Right lobe of liver (tissue), 6 donors: ENCODE measurements around the gene SIPA1. TPM values are rescaled to one million over a fixed set of nuclear protein-coding genes. Genes with fewer than 3 reads are reported as not detected.

ENCODE experiments used
- ATAC-seq, 4 donors: fragments of 200-7000 bp; cut with Tn5 transposase; one replicate each; pipeline ENCODE4 v1.9.1; 2020; ENCODE audit warnings: mild to moderate bottlenecking in 4 of 4, moderate library complexity in 4 of 4
- DNase-seq, 3 donors: peaks; one replicate each; pipeline ENCODE4 v3.0.0-alpha.2; 2020
- H3K27ac ChIP-seq, 3 donors: fragments of 200-600 bp; one replicate each; pipeline ENCODE4 v1.8.0; 2022
- H3K27me3 ChIP-seq, 2 donors: fragments of 200-600 bp; one replicate each; pipeline ENCODE4 v1.8.0; 2022
- H3K36me3 ChIP-seq, 4 donors: fragments of 200-600 bp; sonication (generic) in 1 of 4; one replicate each; pipeline versions ENCODE4 v1.5.1 to v1.8.0; 2017 to 2022; ENCODE audit warnings: control low read depth in 1 of 4
- H3K4me1 ChIP-seq, 4 donors: fragments of 200-600 bp; sonication (generic) in 1 of 4; one replicate each; pipeline versions ENCODE4 v1.5.1 to v1.8.0; 2017 to 2022; ENCODE audit warnings: control low read depth in 1 of 4
- H3K4me3 ChIP-seq, 3 donors: fragments of 200-600 bp; one replicate each; pipeline ENCODE4 v1.8.0; 2022
- H3K9me3 ChIP-seq, 4 donors: fragments of 200-600 bp; sonication (generic) in 1 of 4; one replicate each; pipeline versions ENCODE4 v1.5.1 to v1.8.0; 2017 to 2022; ENCODE audit warnings: control low read depth in 1 of 4
- POLR2A ChIP-seq: fragments of 450-650 bp; IDR thresholded peaks from one replicate; pipeline ENCODE4 v1.6.1; 2017; ENCODE audit warnings: antibody characterized with exemption, mild to moderate bottlenecking
- whole genome bisulfite sequencing: methylation state at CpG from one replicate; pipeline ENCODE4 v1.1.6; 2018; ENCODE audit warnings: low coverage, low lambda C conversion rate; ENCODE audit not compliant: insufficient coverage; ENCODE audit errors: missing lambda C conversion rate; 5-methylcytosine and 5-hydroxymethylcytosine counted together
- intact Hi-C, 2 donors: fragments of 100-400 bp; cut with DNase I; formaldehyde crosslinking; loops; one replicate each; pipeline versions ENCODE4 v1.11.2 to v1.14.1; 2022
- total RNA-seq, 6 experiments: library from RNA; depleted of rRNA in 2 of 6; stranded (reverse); fragments of >200 nt in 2 of 6; fragmentation: NEBNext Ultra II Directional in 3 of 6; extraction: Animal tissue kit (Norgen Biotek cat#: 25700) in 3 of 6; gene quantifications; one replicate each; pipeline versions ENCODE4 v1.1.0 to v1.2.4, GENCODE V29; 2016 to 2023
- TF ChIP-seq, protein P1 (sequence below), 4 donors: fragments of 200-600 bp in 3 of 4; fragments of 450-650 bp in 1 of 4; IDR thresholded peaks; one replicate each; pipeline versions ENCODE4 v1.5.1 to v1.8.0; 2016 to 2022; ENCODE audit warnings: antibody characterized with exemption in 4 of 4, mild to moderate bottlenecking in 2 of 4
- donor health status: DM: no; HTN: yes; CAD: no.
- donor health status: DM: no; HTN: no; CAD: no.
- donor health status: DM: no; HTN: no; CAD: no.
- donor health status: DM: no; HTN: yes; CAD: no.
- donor health status: DM: no; HTN: yes; CAD: no.

Gene SIPA1
- total RNA-seq, 6 experiments from 2014 or later, result 21.1 to 34.1 (median 25.3) TPM

DNA sequence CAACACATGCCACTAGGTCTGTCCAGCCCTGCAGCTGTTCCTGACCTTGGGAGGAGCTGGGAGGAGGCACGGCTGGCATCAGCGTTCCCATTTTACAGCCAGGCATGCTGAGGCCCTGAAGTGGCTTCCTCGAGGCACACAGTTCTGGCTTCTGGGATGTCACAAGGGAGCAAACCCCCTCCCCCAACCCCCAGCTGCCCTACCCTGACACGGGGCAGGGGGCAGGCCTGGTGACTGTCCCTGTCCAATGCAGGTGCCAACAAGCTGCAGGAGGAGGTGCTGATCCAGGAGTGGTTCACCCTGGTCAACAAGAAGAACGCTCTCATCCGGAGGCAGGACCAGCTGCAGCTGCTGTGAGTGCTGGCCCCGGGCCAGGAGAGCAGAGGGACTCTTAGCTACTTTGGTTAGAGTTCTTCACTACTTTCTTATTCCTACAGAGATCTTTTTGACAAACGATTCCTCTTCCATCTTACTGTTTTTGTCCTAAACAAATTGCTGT is 47.6 kb upstream of the SIPA1 start:
- 66% methylated on average over 5 of the region's 8 CpGs for WGBS
- Histone ChIP-seq H3K4me3 (no peak overlapping the region), H3K4me1 (no peaks in the 10 kb centered on the region), H3K27ac (no peak overlapping the region), H3K27me3 (no peaks in the 10 kb centered on the region), H3K9me3 (no peaks in the 10 kb centered on the region), H3K36me3 (no peaks in the 10 kb centered on the region)
- TF ChIP-seq, protein P1, sequence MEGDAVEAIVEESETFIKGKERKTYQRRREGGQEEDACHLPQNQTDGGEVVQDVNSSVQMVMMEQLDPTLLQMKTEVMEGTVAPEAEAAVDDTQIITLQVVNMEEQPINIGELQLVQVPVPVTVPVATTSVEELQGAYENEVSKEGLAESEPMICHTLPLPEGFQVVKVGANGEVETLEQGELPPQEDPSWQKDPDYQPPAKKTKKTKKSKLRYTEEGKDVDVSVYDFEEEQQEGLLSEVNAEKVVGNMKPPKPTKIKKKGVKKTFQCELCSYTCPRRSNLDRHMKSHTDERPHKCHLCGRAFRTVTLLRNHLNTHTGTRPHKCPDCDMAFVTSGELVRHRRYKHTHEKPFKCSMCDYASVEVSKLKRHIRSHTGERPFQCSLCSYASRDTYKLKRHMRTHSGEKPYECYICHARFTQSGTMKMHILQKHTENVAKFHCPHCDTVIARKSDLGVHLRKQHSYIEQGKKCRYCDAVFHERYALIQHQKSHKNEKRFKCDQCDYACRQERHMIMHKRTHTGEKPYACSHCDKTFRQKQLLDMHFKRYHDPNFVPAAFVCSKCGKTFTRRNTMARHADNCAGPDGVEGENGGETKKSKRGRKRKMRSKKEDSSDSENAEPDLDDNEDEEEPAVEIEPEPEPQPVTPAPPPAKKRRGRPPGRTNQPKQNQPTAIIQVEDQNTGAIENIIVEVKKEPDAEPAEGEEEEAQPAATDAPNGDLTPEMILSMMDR (IDR thresholded peaks at IDR 0.05), result no peak
- no peak for TF ChIP-seq POLR2A
- DNase-seq (no peak), ATAC-seq (no peak)
- intact Hi-C loops, result no loop called here

- no peaks in the 10 kb centered on the region for H3K27me3 ChIP-seq
- H3K4me3 ChIP-seq, result no peak overlapping the region
- no peaks in the 10 kb centered on the region for H3K9me3 ChIP-seq
- intact Hi-C loops, result no loop called here
- H3K4me1 ChIP-seq, result no peaks in the 10 kb centered on the region
- TF ChIP-seq POLR2A, result no peak
- TF ChIP-seq, protein P1 (IDR thresholded peaks at IDR 0.05), result peak; percentile 4 to 47 (median 26)
- H3K36me3 ChIP-seq, result no peaks in the 10 kb centered on the region
- H3K27ac ChIP-seq, result no peak overlapping the region
- ATAC-seq, result peak; percentile 26 to 57 (median 46)
- peak in 2 of 3 donors; percentile 54 to 65 for DNase-seq
- WGBS, result 66% methylated on average over 4 of the region's 106 CpGs
Observed at GRCh38 chr11:65591939-65592857, 45.7 kb upstream of the SIPA1 start.

- Histone ChIP-seq H3K27me3 (no peaks in the 10 kb centered on the region), H3K27ac (no peak overlapping the region), H3K4me1 (no peaks in the 10 kb centered on the region), H3K36me3 (peaks cover 0 to 6% (median 4%) of the 10 kb centered on the region in 4 donors), H3K9me3 (no peaks in the 10 kb centered on the region), H3K4me3 (no peak overlapping the region)
- intact Hi-C loops, result no loop called here
- no peak for ATAC-seq
- no peak for DNase-seq
- TF ChIP-seq, protein P1 (IDR thresholded peaks at IDR 0.05), result no peak
- TF ChIP-seq POLR2A, result no peak
- 87% methylated on average over 12 of the region's 22 CpGs for WGBS
Observed at GRCh38 chr11:65592858-65593517, 44.9 kb upstream of the SIPA1 start.

- Histone ChIP-seq H3K4me1 (no peaks in the 10 kb centered on the region), H3K36me3 (peaks cover 0 to 14% (median 6%) of the 10 kb centered on the region in 4 donors), H3K27me3 (no peaks in the 10 kb centered on the region), H3K4me3 (no peak overlapping the region), H3K27ac (no peak overlapping the region), H3K9me3 (no peaks in the 10 kb centered on the region)
- ATAC-seq, result peak; percentile 48 to 63 (median 51)
- TF ChIP-seq, protein P1 (IDR thresholded peaks at IDR 0.05), result peak; percentile 57 to 69 (median 64)
- TF ChIP-seq POLR2A, result no peak
- DNase-seq, result peak in 2 of 3 donors; percentile 55 to 61
- intact Hi-C loops, result no loop called here
- WGBS, result 57% methylated on average over 9 of the region's 26 CpGs
Observed at GRCh38 chr11:65593518-65594414, 44.1 kb upstream of the SIPA1 start.
